GM18873 (cell line): ENCODE data around the gene RASAL2.
A peak's percentile ranks its signal among the peaks of the same experiment; 100 is the strongest.

Experiments used
- ATAC-seq: cut with Tn5 transposase; IDR thresholded peaks from one replicate; pipeline ENCODE4 v1.9.1; 2021; ENCODE audit warnings: mild to moderate bottlenecking, moderate library complexity, moderate number of reproducible peaks; ENCODE audit not compliant: unreplicated experiment, low FRiP score

The RASAL2 gene

GRCh38 chr1:178412400-178412770 is 318.5 kb downstream of the RASAL2 start:
- peak; percentile 82 for ATAC-seq

GRCh38 chr1:178417858-178418257 is 324.0 kb downstream of the RASAL2 start:
- no peak for ATAC-seq

GRCh38 chr1:178418284-178418955 is 324.5 kb downstream of the RASAL2 start:
- ATAC-seq, result peak; percentile 59

- no peak for ATAC-seq
Measured at GRCh38 chr1:178434360-178434759, 340.5 kb downstream of the RASAL2 start.

GRCh38 chr1:178434899-178435435 is 341.1 kb downstream of the RASAL2 start:
- no peak for ATAC-seq

- ATAC-seq, result no peak
Measured at GRCh38 chr1:178436899-178437298, 343.0 kb downstream of the RASAL2 start.

GRCh38 chr1:178438432-178438831 is 344.5 kb downstream of the RASAL2 start:
- no peak for ATAC-seq

- ATAC-seq, result no peak
Measured at GRCh38 chr1:178442925-178443324, 349.0 kb downstream of the RASAL2 start.

GRCh38 chr1:178450871-178451270 is 357.0 kb downstream of the RASAL2 start:
- no peak for ATAC-seq

GRCh38 chr1:178451529-178451928 is 357.6 kb downstream of the RASAL2 start:
- ATAC-seq, result no peak

- no peak for ATAC-seq
Measured at GRCh38 chr1:178452013-178452412, 358.1 kb downstream of the RASAL2 start.

- no peak for ATAC-seq
Measured at GRCh38 chr1:178456472-178456871, 362.6 kb downstream of the RASAL2 start.

- no peak for ATAC-seq
Measured at GRCh38 chr1:178457651-178458050, 363.7 kb downstream of the RASAL2 start.

GRCh38 chr1:178458203-178458602 is 364.3 kb downstream of the RASAL2 start:
- ATAC-seq, result no peak

- no peak for ATAC-seq
Measured at GRCh38 chr1:178461104-178461503, 367.2 kb downstream of the RASAL2 start.

GRCh38 chr1:178461701-178462100 is 367.8 kb downstream of the RASAL2 start:
- ATAC-seq, result no peak

GRCh38 chr1:178464141-178464540 is 370.2 kb downstream of the RASAL2 start:
- no peak for ATAC-seq

- no peak for ATAC-seq
Measured at GRCh38 chr1:178464566-178464965, 370.7 kb downstream of the RASAL2 start.

GRCh38 chr1:178465011-178465410 is 371.1 kb downstream of the RASAL2 start:
- no peak for ATAC-seq

- no peak for ATAC-seq
Measured at GRCh38 chr1:178467837-178468236, 373.9 kb downstream of the RASAL2 start.

GRCh38 chr1:178470411-178470960 is 376.6 kb downstream of the RASAL2 start:
- no peak for ATAC-seq

GRCh38 chr1:178472531-178472930 is 378.6 kb downstream of the RASAL2 start:
- ATAC-seq, result no peak
